Natural killer cell treated with Interleukin-12 subunit alpha and Interleukin-12 subunit beta and Interleukin-15 and Interleukin-18, amount 100 ng/mL, for 72 hours (primary cell): ENCODE measurements around the gene KASH5. TPM values are rescaled to one million over a fixed set of nuclear protein-coding genes. Genes with fewer than 3 reads are reported as not detected.
A peak's percentile ranks its signal among the peaks of the same experiment; 100 is the strongest.

Experiments used
- ATAC-seq, 2 donors: fragments of 150-1000 bp; cut with Tn5 transposase in 1 of 2; sonication (Bioruptor Pico), chemical (Tn5 transposase) in 1 of 2; 2 replicates each; pipeline ENCODE4 v1.10.0; 2021
- DNase-seq: peaks from one replicate; pipeline ENCODE4 v3.0.0; 2022; ENCODE audit warnings: low spot score
- H3K27ac Mint-ChIP-seq, 2 donors: 1 replicate in 1 of 2; 2 replicates in 1 of 2; pipeline ENCODE4 v1.8.0; 2022; ENCODE audit warnings: mixed read lengths in 2 of 2, mild to moderate bottlenecking in 1 of 2, moderate library complexity in 1 of 2
- H3K27me3 Mint-ChIP-seq, 2 donors: 1 replicate in 1 of 2; 2 replicates in 1 of 2; pipeline ENCODE4 v1.8.0; 2022; ENCODE audit warnings: mixed read lengths in 2 of 2
- H3K36me3 Mint-ChIP-seq: one replicate; pipeline ENCODE4 v1.8.0; 2022; ENCODE audit warnings: mixed read lengths
- H3K4me1 Mint-ChIP-seq, 2 donors: 1 replicate in 1 of 2; 2 replicates in 1 of 2; pipeline ENCODE4 v1.8.0; 2022; ENCODE audit warnings: low read depth in 2 of 2, mixed read lengths in 2 of 2, mild to moderate bottlenecking in 1 of 2
- H3K4me3 Mint-ChIP-seq: one replicate; pipeline ENCODE4 v1.8.0; 2022; ENCODE audit warnings: mixed read lengths
- H3K9me3 Mint-ChIP-seq: 2 replicates; pipeline ENCODE4 v1.8.0; 2022; ENCODE audit warnings: mixed read lengths
- total RNA-seq, 2 donors: library from RNA; stranded (reverse); gene quantifications; one replicate each; pipeline ENCODE4 v1.2.3, GENCODE V29; 2022

KASH5 gene, protein sequence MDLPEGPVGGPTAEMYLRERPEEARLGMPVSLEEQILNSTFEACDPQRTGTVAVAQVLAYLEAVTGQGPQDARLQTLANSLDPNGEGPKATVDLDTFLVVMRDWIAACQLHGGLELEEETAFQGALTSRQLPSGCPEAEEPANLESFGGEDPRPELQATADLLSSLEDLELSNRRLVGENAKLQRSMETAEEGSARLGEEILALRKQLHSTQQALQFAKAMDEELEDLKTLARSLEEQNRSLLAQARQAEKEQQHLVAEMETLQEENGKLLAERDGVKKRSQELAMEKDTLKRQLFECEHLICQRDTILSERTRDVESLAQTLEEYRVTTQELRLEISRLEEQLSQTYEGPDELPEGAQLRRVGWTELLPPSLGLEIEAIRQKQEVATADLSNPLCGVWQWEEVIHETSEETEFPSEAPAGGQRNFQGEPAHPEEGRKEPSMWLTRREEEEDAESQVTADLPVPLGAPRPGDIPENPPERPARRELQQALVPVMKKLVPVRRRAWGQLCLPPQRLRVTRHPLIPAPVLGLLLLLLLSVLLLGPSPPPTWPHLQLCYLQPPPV
- total RNA-seq = under 1 TPM in 1 of 2 donors, not detected in 1; 0.56 TPM

DNA sequence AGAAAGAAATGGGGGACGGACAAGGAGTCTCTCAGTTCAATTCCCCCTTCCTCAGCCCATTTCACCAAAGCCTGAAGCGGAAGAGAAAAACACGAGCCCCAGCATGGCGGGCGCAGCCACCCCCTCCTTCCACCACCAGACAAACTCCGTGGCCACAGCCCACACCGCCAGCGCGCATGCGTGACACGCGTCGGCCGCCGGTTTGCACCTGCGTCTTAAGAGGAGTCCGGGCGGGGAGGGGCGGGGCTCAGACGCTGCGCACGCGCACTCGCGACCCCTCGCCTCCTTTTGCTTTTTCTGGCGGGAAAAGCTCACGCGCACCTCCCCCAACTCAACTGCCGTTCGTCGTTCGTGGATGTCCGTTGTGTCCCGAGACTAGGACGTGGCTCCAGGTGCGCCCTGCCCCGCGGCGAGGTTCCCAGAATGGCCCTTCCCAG is at the start of gene KASH5:
Gene KASH5 (plus strand): TSS at position 314 of the 437 bp plus-strand sequence. CDS start 2,635 bp downstream, outside the sequence.
- Mint-ChIP-seq H3K4me3 (peak within 1 kb of the TSS; percentile 67), H3K36me3 (no peaks in the 10 kb centered on the region), H3K4me1 (peaks cover 13 to 33% of the 10 kb centered on the region in 2 donors), H3K27ac (peak within 1 kb of the TSS; percentile 65 to 78), H3K9me3 (no peaks in the 10 kb centered on the region), H3K27me3 (peaks cover 3 to 7% of the 10 kb centered on the region in 2 donors)
- DNase-seq = peak; percentile 85
- peak; percentile 83 to 86 for ATAC-seq

- no peaks in the 10 kb centered on the region for H3K9me3 Mint-ChIP-seq
- H3K4me3 Mint-ChIP-seq = peak overlapping the region; percentile 30
- H3K27ac Mint-ChIP-seq = peak overlapping the region in 1 of 2 donors; percentile 56
- H3K27me3 Mint-ChIP-seq = no peaks in the 10 kb centered on the region
- H3K4me1 Mint-ChIP-seq = peaks cover 57 to 63% of the 10 kb centered on the region in 2 donors
- ATAC-seq (no peak), DNase-seq (no peak)
- peaks cover 14% of the 10 kb centered on the region for H3K36me3 Mint-ChIP-seq
These were observed 49.3 kb upstream of the KASH5 start for GRCh38 chr19:49338691-49339300.

DNA sequence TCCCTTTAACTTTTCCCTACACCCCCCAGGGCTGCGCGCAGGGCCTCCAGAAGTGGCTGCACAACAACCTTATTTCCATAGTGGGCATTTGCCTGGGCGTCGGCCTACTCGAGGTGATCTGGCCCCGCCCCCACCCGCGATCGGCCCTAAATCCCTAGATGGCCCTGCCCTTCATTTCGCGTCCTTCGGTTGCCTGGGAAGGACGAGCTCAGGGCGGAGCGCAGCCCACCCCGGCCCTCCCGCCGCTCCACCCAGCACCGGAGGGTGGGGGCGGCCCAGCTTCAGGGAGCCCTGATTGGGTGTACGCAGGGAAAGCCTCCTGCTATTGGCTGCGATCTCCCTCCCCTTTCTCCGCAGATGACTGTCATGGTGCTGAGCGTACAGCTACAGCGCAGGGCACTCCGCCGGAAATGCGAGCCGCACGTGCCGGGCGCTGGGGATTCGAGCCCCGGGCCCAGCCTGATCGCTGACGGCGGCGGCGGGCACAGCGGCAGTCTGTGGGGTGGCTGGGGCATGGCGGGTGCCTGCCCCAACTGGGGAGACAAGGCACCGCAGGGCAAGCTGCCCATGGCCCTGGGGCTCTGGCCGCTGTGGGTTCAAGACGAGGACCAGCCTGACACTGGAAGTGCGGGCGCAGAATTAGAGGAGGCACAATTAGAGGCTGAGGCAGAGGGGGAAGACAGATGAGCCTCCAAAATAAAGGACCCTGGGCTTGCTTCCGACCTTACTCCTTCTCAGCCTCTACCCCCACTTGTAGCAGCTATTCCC is 48.6 kb upstream of the KASH5 start:
- H3K4me3 Mint-ChIP-seq = peak overlapping the region; percentile 57

DNA sequence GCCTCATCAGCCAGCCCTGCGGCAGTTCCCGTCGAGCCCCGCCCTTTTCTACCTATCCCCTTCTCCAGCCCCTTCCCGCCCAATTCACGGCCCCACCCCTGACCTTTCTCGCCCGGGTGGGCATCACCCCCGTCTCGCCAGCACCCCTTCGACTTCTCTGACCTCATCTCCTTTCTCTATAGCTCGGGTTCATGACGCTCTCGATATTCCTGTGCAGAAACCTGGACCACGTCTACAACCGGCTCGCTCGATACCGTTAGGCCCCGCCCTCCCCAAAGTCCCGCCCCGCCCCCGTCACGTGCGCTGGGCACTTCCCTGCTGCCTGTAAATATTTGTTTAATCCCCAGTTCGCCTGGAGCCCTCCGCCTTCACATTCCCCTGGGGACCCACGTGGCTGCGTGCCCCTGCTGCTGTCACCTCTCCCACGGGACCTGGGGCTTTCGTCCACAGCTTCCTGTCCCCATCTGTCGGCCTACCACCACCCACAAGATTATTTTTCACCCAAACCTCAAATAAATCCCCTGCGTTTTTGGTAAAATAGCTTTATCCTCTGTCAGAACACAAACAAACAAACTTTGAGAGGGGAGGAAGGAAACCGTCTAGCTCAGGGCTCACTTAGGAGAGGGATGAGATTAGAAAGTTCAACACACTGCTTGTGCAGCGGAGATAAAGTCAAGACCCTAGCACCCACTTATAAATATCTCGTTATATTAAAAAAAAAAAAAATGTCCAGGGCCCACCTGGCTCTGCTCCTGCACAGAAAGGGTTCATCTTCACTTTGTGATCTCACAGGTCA is 47.8 kb upstream of the KASH5 start:
- peak; percentile 67 for DNase-seq
- no peaks in the 10 kb centered on the region for H3K27me3 Mint-ChIP-seq
- peak overlapping the region; percentile 57 for H3K4me3 Mint-ChIP-seq
- peaks cover 14% of the 10 kb centered on the region for H3K36me3 Mint-ChIP-seq
- ATAC-seq = peak in 1 of 2 donors; percentile 40
- no peaks in the 10 kb centered on the region for H3K9me3 Mint-ChIP-seq
- H3K27ac Mint-ChIP-seq = peak overlapping the region; percentile 48 to 90
- peaks cover 51 to 61% of the 10 kb centered on the region in 2 donors for H3K4me1 Mint-ChIP-seq

More for the DNA sequence above, 48.6 kb upstream of the KASH5 start:
- peaks cover 51 to 59% of the 10 kb centered on the region in 2 donors for H3K4me1 Mint-ChIP-seq
- no peak for ATAC-seq
- no peak for DNase-seq
- peak overlapping the region; percentile 48 to 90 for H3K27ac Mint-ChIP-seq
- H3K27me3 Mint-ChIP-seq = no peaks in the 10 kb centered on the region
- H3K9me3 Mint-ChIP-seq = no peaks in the 10 kb centered on the region
- H3K36me3 Mint-ChIP-seq = peaks cover 14% of the 10 kb centered on the region

GRCh38 chr19:49340865-49341718 is 47.0 kb upstream of the KASH5 start:
- peaks cover 14% of the 10 kb centered on the region for H3K36me3 Mint-ChIP-seq
- ATAC-seq = no peak
- H3K27me3 Mint-ChIP-seq = no peaks in the 10 kb centered on the region
- H3K4me1 Mint-ChIP-seq = peaks cover 45 to 58% of the 10 kb centered on the region in 2 donors
- no peak overlapping the region for H3K4me3 Mint-ChIP-seq
- peak overlapping the region; percentile 48 to 90 for H3K27ac Mint-ChIP-seq
- no peak for DNase-seq
- H3K9me3 Mint-ChIP-seq = no peaks in the 10 kb centered on the region

DNA sequence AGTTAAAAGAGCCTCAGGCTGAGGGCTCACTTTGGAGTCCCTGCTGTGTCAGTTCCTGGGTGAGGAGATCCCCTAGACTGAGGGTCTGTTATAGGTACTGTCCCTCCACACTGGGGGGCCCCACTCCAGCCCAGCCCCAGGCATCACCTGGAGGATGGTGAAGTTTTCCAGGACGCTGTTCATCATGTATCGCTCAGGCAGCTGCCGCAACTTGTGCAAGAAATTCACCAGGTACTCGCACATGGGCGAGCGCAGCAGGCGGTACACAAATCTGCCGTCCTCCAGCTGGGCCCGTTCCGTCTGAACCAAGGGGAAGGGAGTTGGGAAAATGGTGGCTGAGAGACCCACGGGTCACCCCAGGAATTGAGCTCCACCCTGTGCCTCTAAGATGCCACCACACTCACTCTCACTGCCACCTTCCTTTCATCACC is 45.7 kb upstream of the KASH5 start:
- H3K4me3 Mint-ChIP-seq = no peak overlapping the region
- peaks cover 38 to 49% of the 10 kb centered on the region in 2 donors for H3K4me1 Mint-ChIP-seq
- H3K27ac Mint-ChIP-seq = no peak overlapping the region
- H3K27me3 Mint-ChIP-seq = no peaks in the 10 kb centered on the region
- peaks cover 12% of the 10 kb centered on the region for H3K36me3 Mint-ChIP-seq
- no peak for ATAC-seq
- DNase-seq = no peak
- no peaks in the 10 kb centered on the region for H3K9me3 Mint-ChIP-seq

GRCh38 chr19:49343123-49343522 is 44.9 kb upstream of the KASH5 start:
- Mint-ChIP-seq H3K27ac (no peak overlapping the region), H3K27me3 (no peaks in the 10 kb centered on the region), H3K9me3 (no peaks in the 10 kb centered on the region), H3K36me3 (peaks cover 7% of the 10 kb centered on the region), H3K4me1 (peaks cover 31 to 48% of the 10 kb centered on the region in 2 donors), H3K4me3 (no peak overlapping the region)
- DNase-seq = no peak
- no peak for ATAC-seq

GRCh38 chr19:49344505-49345423 is 43.3 kb upstream of the KASH5 start:
- H3K4me3 Mint-ChIP-seq = peak overlapping the region; percentile 15
- peak overlapping the region; percentile 46 to 81 for H3K27ac Mint-ChIP-seq
- no peaks in the 10 kb centered on the region for H3K9me3 Mint-ChIP-seq
- H3K27me3 Mint-ChIP-seq = no peaks in the 10 kb centered on the region
- H3K36me3 Mint-ChIP-seq = peaks cover 7% of the 10 kb centered on the region
- ATAC-seq (peak; percentile 75 to 80), DNase-seq (no peak)
- peaks cover 26 to 39% of the 10 kb centered on the region in 2 donors for H3K4me1 Mint-ChIP-seq

DNA sequence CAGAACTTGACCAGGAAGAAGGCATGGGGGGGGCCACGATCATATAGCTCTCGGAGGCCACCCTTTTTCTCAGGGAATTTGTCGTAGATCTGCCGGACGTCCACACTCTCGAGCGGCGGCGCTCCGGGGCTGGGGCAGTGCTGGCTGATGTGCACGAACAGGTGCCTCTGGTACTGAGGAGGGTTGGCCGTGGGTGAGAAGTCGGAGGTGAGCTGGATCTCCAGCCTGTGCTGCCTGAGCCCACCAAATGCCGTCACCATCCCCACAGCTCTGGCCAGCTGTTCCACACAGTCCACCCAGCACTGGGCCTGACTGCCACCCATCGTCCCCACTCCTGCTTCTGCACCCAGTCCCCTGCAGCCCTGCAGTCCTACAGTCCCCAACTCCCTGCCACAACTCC is 40.9 kb upstream of the KASH5 start:
- ATAC-seq (no peak), DNase-seq (no peak)
- Mint-ChIP-seq H3K4me1 (peaks cover 16 to 26% of the 10 kb centered on the region in 2 donors), H3K36me3 (no peaks in the 10 kb centered on the region), H3K27me3 (no peaks in the 10 kb centered on the region), H3K4me3 (no peak overlapping the region), H3K9me3 (no peaks in the 10 kb centered on the region), H3K27ac (no peak overlapping the region)

DNA sequence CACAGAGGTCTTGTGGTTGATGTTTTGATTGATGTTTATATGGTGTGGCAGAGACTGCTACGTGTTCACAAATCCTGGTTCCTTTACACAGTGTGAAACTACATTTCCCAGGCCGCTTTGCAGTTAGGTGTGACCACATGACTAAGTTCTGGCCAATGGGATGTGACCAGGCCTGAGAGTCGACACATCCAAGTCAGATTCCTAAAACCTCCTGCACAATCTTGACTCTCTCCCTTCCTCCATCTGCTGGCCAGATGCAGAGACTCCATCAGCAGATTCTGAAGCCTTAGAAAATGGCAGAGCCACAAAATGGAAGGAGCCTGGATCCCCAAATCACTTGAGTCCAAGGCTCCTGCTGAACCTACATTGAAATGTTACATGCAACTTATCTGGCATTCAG is 40.2 kb upstream of the KASH5 start:
- H3K9me3 Mint-ChIP-seq = no peaks in the 10 kb centered on the region
- DNase-seq = no peak
- no peaks in the 10 kb centered on the region for H3K36me3 Mint-ChIP-seq
- peak; percentile 60 to 65 for ATAC-seq
- H3K4me3 Mint-ChIP-seq = no peak overlapping the region
- H3K27ac Mint-ChIP-seq = no peak overlapping the region
- H3K4me1 Mint-ChIP-seq = peaks cover 14 to 23% of the 10 kb centered on the region in 2 donors
- H3K27me3 Mint-ChIP-seq = no peaks in the 10 kb centered on the region
